Lung (tissue), 12 donors: ENCODE results near the gene SLX9. TPM values are rescaled to one million over a fixed set of nuclear protein-coding genes. Genes with fewer than 3 reads are reported as not detected.

Experiments
- ATAC-seq: fragments of 200-7000 bp; cut with Tn5 transposase; one replicate; pipeline ENCODE4 v1.9.1; 2020; ENCODE audit warnings: moderate number of reproducible peaks; ENCODE audit not compliant: insufficient read depth, low FRiP score
- DNase-seq, 3 donors: peaks; one replicate each; pipeline ENCODE4 v3.0.0-alpha.2; 2013 to 2017
- H3K27ac ChIP-seq, 2 donors: one replicate each; pipeline ENCODE4 v1.5.1; 2013; ENCODE audit warnings: mild to moderate bottlenecking in 2 of 2, moderate library complexity in 2 of 2, control low read depth in 1 of 2, inconsistent platforms in 1 of 2, low read depth in 1 of 2, low read length in 1 of 2
- H3K27me3 ChIP-seq, 3 donors: one replicate each; pipeline ENCODE4 v1.5.1; 2013; ENCODE audit warnings: low read length in 2 of 3; ENCODE audit not compliant: control insufficient read depth in 3 of 3, insufficient read depth in 3 of 3
- H3K36me3 ChIP-seq, 4 donors: one replicate each; pipeline ENCODE4 v1.5.1; 2013; ENCODE audit warnings: low read length in 4 of 4, mild to moderate bottlenecking in 1 of 4, moderate library complexity in 1 of 4; ENCODE audit not compliant: control insufficient read depth in 4 of 4, insufficient read depth in 4 of 4
- H3K4me1 ChIP-seq, 5 donors: one replicate each; pipeline ENCODE4 v1.5.1; 2013; ENCODE audit warnings: low read length in 5 of 5, mild to moderate bottlenecking in 2 of 5, moderate library complexity in 1 of 5; ENCODE audit not compliant: control insufficient read depth in 5 of 5, insufficient read depth in 5 of 5
- H3K4me3 ChIP-seq: one replicate; pipeline ENCODE4 v1.5.1; 2013; ENCODE audit warnings: mild to moderate bottlenecking, control low read depth, moderate library complexity
- H3K9ac ChIP-seq, 2 donors: one replicate each; pipeline ENCODE4 v1.5.1; 2013; ENCODE audit warnings: low read length in 2 of 2, control low read depth in 1 of 2; ENCODE audit not compliant: insufficient read depth in 1 of 2
- H3K9me3 ChIP-seq, 4 donors: one replicate each; pipeline ENCODE4 v1.5.1; 2013; ENCODE audit warnings: low read length in 3 of 4, mild to moderate bottlenecking in 1 of 4, moderate library complexity in 1 of 4; ENCODE audit not compliant: control insufficient read depth in 4 of 4, insufficient read depth in 3 of 4
- CTCF ChIP-seq: IDR thresholded peaks from 2 replicates; pipeline ENCODE4 v1.5.1; 2012; ENCODE audit warnings: mild to moderate bottlenecking; ENCODE audit errors: control extremely low read depth, extremely low read depth
- WGBS, 2 donors: extraction: QIAGEN DNeasy Blood & Tissue Kit; methylation state at CpG; one replicate each; pipeline ENCODE4 v1.1.7; 2013; 5-methylcytosine and 5-hydroxymethylcytosine counted together
- polyA plus RNA-seq, 2 donors: library from polyadenylated mRNA; stranded (reverse); fragments of 200-250 nt; gene quantifications; one replicate each; pipeline ENCODE4 v1.2.1, GENCODE V29; 2013
- total RNA-seq, 2 donors: library from RNA; depleted of rRNA in 1 of 2; stranded (reverse); fragments of >200 nt in 1 of 2; gene quantifications; one replicate each; pipeline ENCODE4 v1.2.1, GENCODE V29; 2014 to 2021
- donor health status: control.
- donor health status: control.
- donor health status: Bipolar disorder and iron deficiency.
- donor health status: healthy.
- donor health status: DM: yes; HTN: yes; CAD: no.

SLX9 gene
- total and polyA plus RNA-seq, 4 donors = 10.3 to 36.9 (median 27.0) TPM

- no peaks in the 10 kb centered on the region for H3K36me3 ChIP-seq
- no peak for TF ChIP-seq CTCF
- H3K9ac ChIP-seq = no peak overlapping the region
- no peaks in the 10 kb centered on the region for H3K9me3 ChIP-seq
- WGBS, 2 donors = 84 to 89% methylated on average over 7 of the region's 7 CpGs
- ATAC-seq (no peak), DNase-seq (peak; percentile 56 to 68 (median 64))
- H3K27ac ChIP-seq = no peak overlapping the region
- H3K27me3 ChIP-seq = peaks cover 0 to 3% (median 0%) of the 10 kb centered on the region in 3 donors
- no peak overlapping the region for H3K4me3 ChIP-seq
- H3K4me1 ChIP-seq = peaks cover 0 to 59% (median 20%) of the 10 kb centered on the region in 5 donors
These were observed 76.2 kb downstream of the SLX9 start for GRCh38 chr21:45016031-45016405.

- no peak for TF ChIP-seq CTCF
- no peak overlapping the region for H3K4me3 ChIP-seq
- peaks cover 0 to 3% (median 0%) of the 10 kb centered on the region in 3 donors for H3K27me3 ChIP-seq
- H3K36me3 ChIP-seq = no peaks in the 10 kb centered on the region
- WGBS, 2 donors = 70 to 73% methylated on average over 15 of the region's 15 CpGs
- H3K9me3 ChIP-seq = no peaks in the 10 kb centered on the region
- DNase-seq (peak; percentile 47 to 61 (median 59)), ATAC-seq (no peak)
- no peak overlapping the region for H3K9ac ChIP-seq
- H3K27ac ChIP-seq = no peak overlapping the region
- H3K4me1 ChIP-seq = peaks cover 0 to 62% (median 20%) of the 10 kb centered on the region in 5 donors
These were observed 76.7 kb downstream of the SLX9 start for GRCh38 chr21:45016406-45017038.

- peak in 2 of 3 donors; percentile 17 to 48 for DNase-seq
- H3K27ac ChIP-seq = no peak overlapping the region
- TF ChIP-seq CTCF = no peak
These were observed 77.5 kb downstream of the SLX9 start for GRCh38 chr21:45017039-45017960.

More at GRCh38 chr21:45017039-45017960, 77.5 kb downstream of the SLX9 start:
- no peaks in the 10 kb centered on the region for H3K36me3 ChIP-seq
- H3K4me1 ChIP-seq = peaks cover 0 to 57% (median 20%) of the 10 kb centered on the region in 5 donors
- H3K9ac ChIP-seq = no peak overlapping the region
- ATAC-seq = no peak
- peaks cover 0 to 3% (median 0%) of the 10 kb centered on the region in 3 donors for H3K27me3 ChIP-seq
- no peaks in the 10 kb centered on the region for H3K9me3 ChIP-seq
- 83 to 89% methylated on average over 15 of the region's 15 CpGs for WGBS, 2 donors
- H3K4me3 ChIP-seq = no peak overlapping the region
